GM19397 (cell line): ENCODE data around the gene RNF144B.
"Not testable (repeated sequence)": the region's sequence is repeated elsewhere in the genome, so short reads cannot be mapped to it uniquely, and the experiment has no call there.

ENCODE experiments used
- ATAC-seq: cut with Tn5 transposase; IDR thresholded peaks from one replicate; pipeline ENCODE4 v1.9.1; 2021; ENCODE audit warnings: mild to moderate bottlenecking, moderate library complexity; ENCODE audit not compliant: unreplicated experiment

Gene RNF144B

GRCh38 chr6:18387061-18387721 is at the start of gene RNF144B:
RNF144B (plus strand) TSS chr6:18387350; CDS start chr6:18399535, 12,185 bp downstream.
- ATAC-seq, result peak; percentile 84

GRCh38 chr6:18339599-18339998 is 47.6 kb upstream of the RNF144B start:
- no peak for ATAC-seq

GRCh38 chr6:18340781-18341551 is 46.2 kb upstream of the RNF144B start:
- no peak for ATAC-seq

GRCh38 chr6:18342223-18342622 is 44.9 kb upstream of the RNF144B start:
- ATAC-seq, result no peak

GRCh38 chr6:18343741-18344140 is 43.4 kb upstream of the RNF144B start:
- no peak for ATAC-seq

- ATAC-seq, result no peak
Observed at GRCh38 chr6:18347021-18347577, 40.1 kb upstream of the RNF144B start.

- ATAC-seq, result no peak
Observed at GRCh38 chr6:18347866-18348265, 39.3 kb upstream of the RNF144B start.

GRCh38 chr6:18349386-18349785 is 37.8 kb upstream of the RNF144B start:
- ATAC-seq, result no peak

- no peak for ATAC-seq
Observed at GRCh38 chr6:18350271-18350670, 36.9 kb upstream of the RNF144B start.

- ATAC-seq, result no peak
Observed at GRCh38 chr6:18350712-18351111, 36.4 kb upstream of the RNF144B start.

GRCh38 chr6:18352001-18352400 is 35.1 kb upstream of the RNF144B start:
- no peak for ATAC-seq

- ATAC-seq, result no peak
Observed at GRCh38 chr6:18352842-18353241, 34.3 kb upstream of the RNF144B start.

- no peak for ATAC-seq
Observed at GRCh38 chr6:18353251-18353650, 33.9 kb upstream of the RNF144B start.

GRCh38 chr6:18357546-18357945 is 29.6 kb upstream of the RNF144B start:
- ATAC-seq, result not testable (repeated sequence)

GRCh38 chr6:18359237-18359885 is 27.8 kb upstream of the RNF144B start:
- ATAC-seq, result peak; percentile 91

GRCh38 chr6:18360188-18360587 is 27.0 kb upstream of the RNF144B start:
- no peak for ATAC-seq

- no peak for ATAC-seq
Observed at GRCh38 chr6:18362058-18362561, 25.0 kb upstream of the RNF144B start.

GRCh38 chr6:18363746-18364145 is 23.4 kb upstream of the RNF144B start:
- no peak for ATAC-seq

- ATAC-seq, result not testable (repeated sequence)
Observed at GRCh38 chr6:18364561-18364960, 22.6 kb upstream of the RNF144B start.

- ATAC-seq, result no peak
Observed at GRCh38 chr6:18367371-18367770, 19.8 kb upstream of the RNF144B start.
